SU-DHL-6 (cell line): ENCODE data around the gene ITGB8.

Experiments
- CTCF ChIP-seq: fragments of 200-600 bp; sonication (generic); IDR thresholded peaks from one replicate; pipeline ENCODE4 v1.5.1; 2017; ENCODE audit warnings: antibody characterized with exemption, mild to moderate bottlenecking, low read length, moderate library complexity; ENCODE audit not compliant: insufficient read depth, poor library complexity, severe bottlenecking
- EZH2phosphoT487 ChIP-seq: fragments of 200-600 bp; sonication (generic), shearing (Covaris generic); conservative IDR thresholded peaks from 2 replicates; pipeline ENCODE4 v1.6.1; 2018; ENCODE audit warnings: mild to moderate bottlenecking, antibody characterized with exemption, low read length, moderate library complexity, mixed read lengths

GRCh38 chr7:20464891-20465290 lies 134.2 kb downstream of the ITGB8 start:
- TF ChIP-seq CTCF (no peak), EZH2phosphoT487 (no peak)
